ENCODE results near the gene SUGCT.

DNA sequence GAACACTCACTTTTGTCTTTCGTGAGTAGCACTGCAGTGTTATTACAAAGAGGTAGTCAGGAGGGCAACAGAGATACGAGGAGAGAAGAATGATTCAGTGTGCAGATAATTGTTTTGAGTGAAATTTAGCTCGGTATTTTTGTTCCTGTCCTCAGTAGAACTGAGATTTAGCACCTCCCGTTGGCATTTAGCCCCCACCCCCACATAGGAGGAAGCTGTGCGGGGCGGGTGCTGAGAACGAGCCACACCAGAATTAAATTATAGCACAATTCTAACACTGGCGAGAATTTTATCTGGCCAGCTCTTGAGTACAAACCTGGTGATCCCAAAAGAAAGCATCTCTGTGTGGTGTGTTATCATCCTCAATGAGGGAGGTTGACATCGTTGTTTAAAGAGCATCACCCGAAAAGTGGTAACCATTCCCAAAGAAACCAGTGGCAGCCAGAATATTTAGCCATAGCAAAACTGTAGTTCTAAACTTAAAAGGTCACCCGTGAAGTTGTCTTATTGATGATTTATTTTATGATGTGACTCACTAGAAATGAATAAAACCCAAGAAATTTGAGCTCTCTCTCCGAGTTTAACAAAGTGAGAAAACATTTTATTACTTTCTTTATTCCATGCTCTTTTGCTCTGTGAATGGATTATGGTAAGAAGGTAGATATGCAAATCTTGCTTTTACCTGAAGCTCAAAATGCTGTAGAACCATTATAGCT lies 612.2 kb downstream of the SUGCT start:
- TF ChIP-seq EP300 (IDR thresholded peaks at IDR 0.05), result no peak
- TF ChIP-seq CTCF (IDR thresholded peaks at IDR 0.05), result no peak
- TF ChIP-seq POLR2AphosphoS5 (IDR thresholded peaks at IDR 0.05), result no peak
